HG02642 (cell line): ENCODE results near the gene SEMA3A.
"Not testable (repeated sequence)": the region's sequence is repeated elsewhere in the genome, so short reads cannot be mapped to it uniquely, and the experiment has no call there.

Experiments used
- ATAC-seq: cut with Tn5 transposase; IDR thresholded peaks from one replicate; pipeline ENCODE4 v1.9.1; 2021; ENCODE audit warnings: mild to moderate bottlenecking; ENCODE audit not compliant: unreplicated experiment, poor library complexity

Gene SEMA3A

GRCh38 chr7:84194484-84195271, at the start of gene SEMA3A:
Gene SEMA3A, minus strand, starts transcription at chr7:84194789. Its CDS starts 203 bp downstream, at chr7:84194586.
- no peak for ATAC-seq

DNA sequence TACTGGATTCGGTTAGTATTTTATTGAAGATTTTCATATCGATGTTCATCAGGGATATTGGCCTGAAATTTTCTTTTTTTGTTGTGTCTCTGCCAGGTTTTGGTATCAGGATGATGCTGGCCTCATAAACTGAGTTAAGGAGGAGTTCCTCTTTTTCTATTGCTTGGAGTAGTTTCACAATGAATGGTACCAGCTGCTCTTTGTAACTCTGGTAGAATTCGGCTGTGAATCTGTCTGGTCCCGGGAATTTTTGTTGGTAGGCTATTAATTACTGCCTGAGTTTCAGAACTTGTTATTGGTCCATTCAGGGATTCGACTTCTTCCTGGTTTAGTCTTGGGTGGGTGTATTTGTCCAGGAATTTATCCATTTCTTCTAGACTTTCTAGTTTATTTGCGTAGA, 48.4 kb upstream of the SEMA3A start:
- ATAC-seq: not testable (repeated sequence)

DNA sequence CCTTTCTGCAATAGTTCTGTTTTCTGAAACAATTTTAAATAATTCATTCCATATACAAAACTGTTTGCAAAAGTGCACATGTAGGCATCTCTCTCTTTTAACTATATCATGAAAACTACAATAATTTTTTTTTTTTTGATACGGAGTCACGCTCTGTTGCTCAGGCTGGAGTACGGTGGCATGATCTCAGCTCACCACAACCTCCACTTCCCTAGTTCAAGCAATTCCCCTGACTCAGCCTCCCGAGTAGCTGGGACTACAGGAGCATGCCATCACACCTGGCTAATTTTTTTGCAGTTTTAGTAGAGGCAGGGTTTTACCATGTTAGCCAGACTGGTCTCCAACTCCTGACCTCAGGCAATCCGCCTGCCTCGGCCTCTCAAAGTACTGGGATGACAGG, 44.0 kb upstream of the SEMA3A start:
- no peak for ATAC-seq

DNA sequence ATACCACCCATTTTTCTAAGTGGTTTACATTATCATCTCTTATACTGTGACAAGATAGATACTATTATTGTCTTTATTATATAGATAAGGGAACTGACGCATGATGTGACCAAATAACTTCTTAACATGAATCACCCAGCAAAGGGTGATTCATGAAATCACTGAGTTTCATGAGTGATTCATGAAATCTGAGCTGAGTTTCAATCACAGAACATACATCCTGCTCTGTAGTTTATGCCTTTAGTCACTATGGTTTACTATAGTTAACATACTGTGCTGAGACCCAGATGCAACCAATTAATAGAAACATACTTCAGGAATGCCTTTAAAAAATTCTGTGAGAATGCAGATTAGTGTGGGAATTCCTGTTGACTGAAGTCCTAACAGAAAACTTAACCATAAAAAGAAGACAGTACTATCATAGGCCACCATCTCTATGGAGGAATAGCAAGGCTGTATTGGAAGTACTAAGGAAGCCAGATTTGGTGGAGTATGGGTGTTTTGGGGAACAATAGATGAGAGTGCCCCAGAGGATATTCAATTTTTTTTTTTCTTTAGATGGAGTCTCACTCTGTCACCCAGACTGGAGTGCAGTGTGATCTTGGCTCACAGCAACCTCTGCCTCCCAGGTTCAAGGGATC, 43.1 kb upstream of the SEMA3A start:
- ATAC-seq: no peak

- ATAC-seq: no peak
Observed at GRCh38 chr7:84236398-84236797, 41.8 kb upstream of the SEMA3A start.

DNA sequence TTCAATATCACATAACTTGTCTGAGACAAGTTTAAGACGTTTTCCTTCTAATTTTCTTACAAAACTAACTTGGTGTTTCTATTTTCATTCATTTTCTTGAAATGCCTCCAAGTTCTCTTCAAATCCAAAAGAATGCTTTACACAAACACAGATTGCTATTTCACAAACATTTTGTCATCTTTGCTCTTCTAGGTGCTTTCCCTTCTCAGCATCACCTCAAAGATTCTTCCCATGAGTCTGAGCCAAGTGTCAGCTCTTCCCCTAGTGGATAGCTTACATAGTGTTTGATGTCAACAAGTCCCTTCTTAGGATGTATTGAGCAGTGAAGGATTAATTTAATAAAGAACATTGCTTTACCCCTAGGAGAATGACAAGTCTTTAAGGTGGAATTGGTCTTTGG, 38.1 kb upstream of the SEMA3A start:
- ATAC-seq: no peak

DNA sequence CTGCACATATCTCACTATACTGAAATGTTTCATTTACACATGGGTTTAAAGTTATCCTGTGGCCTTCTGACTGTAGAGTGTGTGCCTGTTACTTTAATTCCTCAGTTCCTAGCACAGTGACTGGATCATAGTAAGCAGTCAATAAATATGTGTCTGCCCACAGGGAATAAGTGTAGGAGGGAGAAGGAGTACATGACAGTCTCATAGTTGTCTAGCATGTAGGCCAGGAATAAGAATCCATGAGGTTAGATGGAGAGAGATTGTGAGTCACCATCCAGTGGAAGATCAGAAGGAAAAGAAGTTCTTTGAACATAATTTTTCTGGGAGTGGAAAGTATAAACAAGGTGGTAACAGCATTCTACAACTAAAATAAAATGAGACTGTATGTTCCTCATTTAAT, 36.6 kb upstream of the SEMA3A start:
- ATAC-seq: no peak

- ATAC-seq: no peak
Observed at GRCh38 chr7:84230491-84230890, 35.9 kb upstream of the SEMA3A start.

- no peak for ATAC-seq
Observed at GRCh38 chr7:84228526-84228925, 33.9 kb upstream of the SEMA3A start.

DNA sequence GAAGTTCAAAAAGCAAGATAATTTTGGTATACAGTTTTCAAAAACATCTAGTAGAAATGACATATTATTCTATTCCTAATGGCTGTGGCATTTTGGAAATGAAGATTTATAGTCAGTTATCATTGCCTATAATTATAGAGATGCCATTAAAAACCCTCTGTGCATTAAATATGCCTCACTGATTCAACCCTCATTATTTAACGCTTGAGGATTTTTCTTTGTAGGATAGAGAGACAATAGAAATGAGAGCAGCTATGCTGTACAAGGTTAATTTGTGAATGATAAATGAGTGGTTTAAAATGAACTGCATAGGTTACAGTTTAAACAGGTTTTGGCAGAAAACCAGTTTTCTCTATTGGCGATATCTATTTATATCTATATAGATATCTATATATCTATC, 32.2 kb upstream of the SEMA3A start:
- ATAC-seq: no peak

GRCh38 chr7:84224505-84224904, 29.9 kb upstream of the SEMA3A start:
- ATAC-seq: no peak

DNA sequence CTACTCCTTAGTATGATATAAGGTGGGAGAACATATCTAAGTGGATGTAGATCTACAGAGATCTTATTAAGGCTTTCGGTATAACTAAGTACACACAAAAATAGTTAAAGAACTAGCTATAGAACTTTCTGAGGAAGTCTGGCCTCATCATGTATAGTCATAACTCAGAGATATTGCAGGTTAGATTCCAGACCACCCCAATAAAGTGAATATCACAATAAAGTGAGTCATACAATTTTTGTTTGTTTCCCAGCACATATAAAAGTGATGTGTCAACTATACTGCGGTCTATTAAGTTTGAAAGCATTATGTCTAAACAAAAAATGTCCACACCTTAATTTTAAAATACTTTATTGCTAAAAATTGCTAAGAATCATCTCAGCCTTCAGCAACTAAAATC, 24.7 kb upstream of the SEMA3A start:
- no peak for ATAC-seq

DNA sequence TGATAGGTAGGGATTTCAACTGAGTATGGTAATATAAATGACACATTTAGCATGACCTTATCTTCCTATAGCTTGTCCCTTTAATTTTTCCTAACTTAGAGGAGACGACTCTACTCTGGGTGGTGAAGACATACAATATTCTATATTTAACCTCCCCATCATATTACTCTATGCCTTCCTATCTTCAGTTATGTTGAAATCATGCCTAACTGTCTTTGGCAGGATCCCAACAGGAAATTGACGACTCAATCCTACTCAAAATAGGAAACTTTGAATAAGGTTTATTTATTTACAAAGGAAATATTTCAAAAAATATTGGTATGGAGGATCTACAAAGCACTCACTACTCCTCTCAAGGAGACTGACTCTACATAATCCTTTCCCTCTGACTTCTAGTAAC, 24.1 kb upstream of the SEMA3A start:
- no peak for ATAC-seq

DNA sequence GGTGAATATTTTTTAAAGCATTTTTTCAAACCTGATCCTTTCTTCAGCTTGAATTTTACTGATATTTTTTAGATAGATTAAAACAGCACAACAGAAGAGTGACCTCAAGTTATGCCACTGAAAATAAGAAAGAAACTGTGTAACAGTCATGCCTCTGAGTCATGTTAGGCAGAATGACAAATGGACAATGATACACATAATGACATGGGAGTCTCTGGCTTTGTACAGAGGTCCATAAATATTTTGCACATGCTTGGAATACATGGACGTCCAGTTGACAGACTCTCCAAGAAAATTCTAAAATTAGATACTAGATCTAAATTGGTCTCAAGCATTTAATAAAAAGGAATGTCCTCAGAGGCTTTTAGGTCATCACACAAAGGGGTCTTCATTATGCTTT, 21.9 kb upstream of the SEMA3A start:
- no peak for ATAC-seq

DNA sequence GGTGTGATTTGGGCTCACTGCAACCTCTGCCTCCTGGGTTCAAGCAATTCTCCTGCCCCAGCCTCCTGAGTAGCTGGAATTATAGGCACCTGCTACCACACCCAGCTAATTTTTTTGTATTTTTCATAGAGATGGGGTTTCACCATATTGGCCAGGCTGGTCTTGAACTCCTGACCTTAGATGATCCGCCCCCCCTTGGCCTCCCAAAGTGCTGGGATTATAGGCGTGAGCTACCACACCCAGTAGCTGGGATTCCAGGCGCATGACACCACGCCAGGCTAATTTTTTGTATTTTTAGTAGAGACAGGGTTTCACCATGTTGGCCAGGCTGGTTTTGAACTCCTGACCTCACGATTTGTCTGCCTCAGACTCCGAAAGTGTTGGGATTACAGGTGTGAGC, 20.2 kb upstream of the SEMA3A start:
- ATAC-seq: not testable (repeated sequence)

- no peak for ATAC-seq
Observed at GRCh38 chr7:84210301-84210700, 15.7 kb upstream of the SEMA3A start.

GRCh38 chr7:84209006-84209405, 14.4 kb upstream of the SEMA3A start:
- ATAC-seq: no peak

DNA sequence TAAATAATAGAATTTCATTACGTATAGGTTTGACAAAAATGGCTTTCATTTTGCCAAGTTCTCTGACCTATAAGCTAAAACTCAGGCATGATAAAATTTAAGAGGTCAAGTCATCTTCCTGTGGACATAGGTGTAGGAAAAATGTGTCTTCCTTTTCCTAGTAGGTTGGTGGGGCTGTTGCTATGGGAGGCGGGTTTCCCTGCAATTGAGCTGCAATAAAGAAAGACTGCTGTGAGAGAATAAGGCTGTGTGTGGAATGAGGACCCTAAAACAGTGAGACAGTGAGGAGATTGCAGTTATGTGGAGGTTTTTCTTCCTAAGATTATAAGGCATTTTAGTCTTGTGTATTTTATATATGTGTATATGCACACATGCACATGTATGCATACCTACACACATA, 13.0 kb upstream of the SEMA3A start:
- ATAC-seq: no peak

- ATAC-seq: no peak
Observed at GRCh38 chr7:84207025-84207424, 12.4 kb upstream of the SEMA3A start.

- ATAC-seq: no peak
Observed at GRCh38 chr7:84204655-84205054, 10.1 kb upstream of the SEMA3A start.

GRCh38 chr7:84202855-84203254, 8.3 kb upstream of the SEMA3A start:
- no peak for ATAC-seq

- ATAC-seq: no peak
Observed at GRCh38 chr7:84200859-84201258, 6.3 kb upstream of the SEMA3A start.
